Spleen (tissue), 11 donors: ENCODE measurements around the gene NHERF2. TPM values are rescaled to one million over a fixed set of nuclear protein-coding genes. Genes with fewer than 3 reads are reported as not detected.

Source experiments
- DNase-seq: peaks from one replicate; pipeline ENCODE4 v3.0.0-alpha.2; 2020
- H3K27ac ChIP-seq, 8 donors: fragments of 200-600 bp; sonication (generic) in 7 of 8; 1 replicate in 4 of 8; 2 replicates in 4 of 8; pipeline versions ENCODE4 v1.5.0 to v1.8.0; 2016 to 2021; ENCODE audit warnings: inconsistent platforms in 4 of 8, mild to moderate bottlenecking in 4 of 8, moderate library complexity in 1 of 8
- H3K27me3 ChIP-seq, 7 donors: fragments of 200-600 bp; sonication (generic) in 6 of 7; replicated peaks in 1 of 7; 1 replicate in 4 of 7; 2 replicates in 3 of 7; pipeline versions ENCODE4 v1.5.0 to v1.8.0; 2016 to 2021; ENCODE audit warnings: inconsistent platforms in 3 of 7, mild to moderate bottlenecking in 1 of 7
- H3K36me3 ChIP-seq, 6 donors: fragments of 200-600 bp; sonication (generic) in 5 of 6; 1 replicate in 4 of 6; 2 replicates in 2 of 6; pipeline versions ENCODE4 v1.5.0 to v1.8.0; 2016 to 2021; ENCODE audit warnings: inconsistent platforms in 2 of 6
- H3K4me1 ChIP-seq, 6 donors: fragments of 200-600 bp; sonication (generic) in 5 of 6; 1 replicate in 3 of 6; 2 replicates in 3 of 6; pipeline versions ENCODE4 v1.5.0 to v1.8.0; 2016 to 2021; ENCODE audit warnings: inconsistent platforms in 3 of 6
- H3K4me3 ChIP-seq, 8 donors: fragments of 200-600 bp; sonication (generic) in 7 of 8; 1 replicate in 4 of 8; 2 replicates in 4 of 8; pipeline versions ENCODE4 v1.5.0 to v1.8.0; 2016 to 2021; ENCODE audit warnings: inconsistent platforms in 4 of 8, mild to moderate bottlenecking in 4 of 8, moderate library complexity in 2 of 8
- H3K9me3 ChIP-seq, 8 donors: fragments of 200-600 bp; sonication (generic) in 7 of 8; 1 replicate in 4 of 8; 2 replicates in 4 of 8; pipeline versions ENCODE4 v1.5.0 to v1.8.0; 2016 to 2021; ENCODE audit warnings: inconsistent platforms in 4 of 8
- CTCF ChIP-seq, 11 experiments: fragments of 200-600 bp in 7 of 11; fragments of 450-650 bp in 4 of 11; sonication (generic) in 4 of 11; IDR thresholded peaks in 8 of 11; conservative IDR thresholded peaks in 3 of 11; 1 replicate in 7 of 11; 2 replicates in 4 of 11; pipeline versions ENCODE4 v1.4.0 to v1.8.0; 2016 to 2021; ENCODE audit warnings: antibody characterized with exemption in 11 of 11, inconsistent platforms in 4 of 11, mild to moderate bottlenecking in 1 of 11
- POLR2A ChIP-seq, 3 donors: fragments of 450-650 bp; IDR thresholded peaks; one replicate each; pipeline ENCODE4 v1.5.1; 2017; ENCODE audit warnings: antibody characterized with exemption in 3 of 3, mild to moderate bottlenecking in 1 of 3
- POLR2AphosphoS5 ChIP-seq, 3 donors: sonication (generic); formaldehyde crosslinking; IDR thresholded peaks; one replicate each; pipeline ENCODE4 v1.5.1; 2017; ENCODE audit warnings: antibody characterized with exemption in 3 of 3
- WGBS, 5 donors: extraction: QIAGEN DNeasy Blood & Tissue Kit in 3 of 5; methylation state at CpG; one replicate each; pipeline versions ENCODE4 v1.1.5 to v1.1.7; 2013 to 2018; 5-methylcytosine and 5-hydroxymethylcytosine counted together
- intact Hi-C: fragments of 100-400 bp; cut with DNase I; formaldehyde crosslinking; loops from one replicate; pipeline ENCODE4 v1.15.0; 2023; ENCODE audit warnings: low total_unique reads
- polyA plus RNA-seq, 3 donors: library from polyadenylated mRNA; stranded (reverse); fragments of 200-250 nt; gene quantifications; one replicate each; pipeline ENCODE4 v1.2.1, GENCODE V29; 2013
- total RNA-seq, 7 donors: library from RNA; depleted of rRNA in 3 of 7; stranded (reverse); fragments of >200 nt in 3 of 7; fragmentation: NEBNext Ultra II Directional in 4 of 7; extraction: Animal tissue kit (Norgen Biotek cat#: 25700) in 4 of 7; gene quantifications; one replicate each; pipeline versions ENCODE4 v1.1.0 to v1.2.1, GENCODE V29; 2016 to 2021
- donor health status: healthy with polysubstance abuse.
- donor health status: DM: no; HTN: no; CAD: no; lungs with moderate emphysema.
- donor health status: DM: no; HTN: no; CAD: no.
- donor health status: Bipolar disorder and iron deficiency.
- donor health status: healthy.
- donor health status: DM: no; HTN: no; CAD: no.
- donor health status: DM: yes; HTN: yes; CAD: no.

The NHERF2 gene
- total and polyA plus RNA-seq, 10 donors: 62.4 to 218 (median 112) TPM

- intact Hi-C loops: no loop called here
Measured at GRCh38 chr16:2079991-2080390, 53.3 kb downstream of the NHERF2 start.

GRCh38 chr16:2081201-2082084, 54.7 kb downstream of the NHERF2 start:
- H3K36me3 ChIP-seq: peaks cover 0 to 100% (median 91%) of the 10 kb centered on the region in 6 donors
- H3K9me3 ChIP-seq: no peaks in the 10 kb centered on the region
- H3K4me1 ChIP-seq: peaks cover 0 to 30% (median 14%) of the 10 kb centered on the region in 6 donors
- no peak for DNase-seq
- peak overlapping the region in 5 of 8 donors; percentile 17 to 63 (median 49) for H3K27ac ChIP-seq
- WGBS, 5 donors: 81 to 90% (median 89%) methylated on average over 29 to 35 of the region's 35 CpGs
- intact Hi-C loops: no loop called here
- H3K4me3 ChIP-seq: no peak overlapping the region
- no peak for TF ChIP-seq POLR2AphosphoS5 (IDR thresholded peaks at IDR 0.05)
- no peak for TF ChIP-seq CTCF (IDR thresholded peaks at IDR 0.05 in 8 of 11, conservative IDR thresholded peaks at IDR 0.05 in 3 of 11)
- no peak for TF ChIP-seq POLR2A (IDR thresholded peaks at IDR 0.05)
- H3K27me3 ChIP-seq: no peaks in the 10 kb centered on the region

More at GRCh38 chr16:2079991-2080390, 53.3 kb downstream of the NHERF2 start:
- Histone ChIP-seq H3K27me3 (no peaks in the 10 kb centered on the region), H3K4me1 (peaks cover 0 to 28% (median 14%) of the 10 kb centered on the region in 6 donors), H3K9me3 (no peaks in the 10 kb centered on the region), H3K27ac (no peak overlapping the region), H3K4me3 (no peak overlapping the region), H3K36me3 (peaks cover 0 to 100% (median 91%) of the 10 kb centered on the region in 6 donors)
- DNase-seq: no peak
- WGBS, 5 donors: 93 to 100% (median 94%) methylated on average over 5 to 16 of the region's 16 CpGs
- TF ChIP-seq POLR2A (IDR thresholded peaks at IDR 0.05) (no peak), CTCF (IDR thresholded peaks at IDR 0.05 in 8 of 11, conservative IDR thresholded peaks at IDR 0.05 in 3 of 11) (no peak), POLR2AphosphoS5 (IDR thresholded peaks at IDR 0.05) (no peak)

GRCh38 chr16:2082171-2082982, 55.7 kb downstream of the NHERF2 start:
- H3K27ac ChIP-seq: peak overlapping the region in 5 of 8 donors; percentile 17 to 63 (median 49)
- TF ChIP-seq POLR2AphosphoS5 (IDR thresholded peaks at IDR 0.05) (peak in 2 of 3 donors; percentile 63 to 65), POLR2A (IDR thresholded peaks at IDR 0.05) (no peak), CTCF (IDR thresholded peaks at IDR 0.05 in 8 of 11, conservative IDR thresholded peaks at IDR 0.05 in 3 of 11) (peak in 2 of 11 experiments; percentile 14 to 17)
- H3K4me3 ChIP-seq: no peak overlapping the region
- 70 to 81% (median 77%) methylated on average over 21 to 32 of the region's 32 CpGs for WGBS, 5 donors
- H3K36me3 ChIP-seq: peaks cover 0 to 100% (median 92%) of the 10 kb centered on the region in 6 donors
- intact Hi-C loops: no loop called here
- DNase-seq: no peak
- H3K9me3 ChIP-seq: no peaks in the 10 kb centered on the region
- no peaks in the 10 kb centered on the region for H3K27me3 ChIP-seq
- peaks cover 0 to 38% (median 15%) of the 10 kb centered on the region in 6 donors for H3K4me1 ChIP-seq
